GM19324 (cell line): ENCODE results near the gene AKT1S1.

Experiments
- ATAC-seq: cut with Tn5 transposase; IDR thresholded peaks from one replicate; pipeline ENCODE4 v1.9.1; 2021; ENCODE audit warnings: mild to moderate bottlenecking, moderate library complexity; ENCODE audit not compliant: unreplicated experiment, low FRiP score

AKT1S1 gene

GRCh38 chr19:49908480-49909420 is 31.6 kb upstream of the AKT1S1 start:
- ATAC-seq, result no peak

- ATAC-seq, result no peak
Measured at GRCh38 chr19:49907745-49908446, 30.7 kb upstream of the AKT1S1 start.

GRCh38 chr19:49906879-49907564 is 29.9 kb upstream of the AKT1S1 start:
- no peak for ATAC-seq

- ATAC-seq, result no peak
Measured at GRCh38 chr19:49904136-49904535, 27.0 kb upstream of the AKT1S1 start.

GRCh38 chr19:49896863-49897621 is 19.9 kb upstream of the AKT1S1 start, which contains the start of gene IL4I1:
TSS of gene IL4I1 (minus strand) at chr19:49896887. CDS start at chr19:49896160, 727 bp downstream.
- peak; percentile 35 for ATAC-seq

DNA sequence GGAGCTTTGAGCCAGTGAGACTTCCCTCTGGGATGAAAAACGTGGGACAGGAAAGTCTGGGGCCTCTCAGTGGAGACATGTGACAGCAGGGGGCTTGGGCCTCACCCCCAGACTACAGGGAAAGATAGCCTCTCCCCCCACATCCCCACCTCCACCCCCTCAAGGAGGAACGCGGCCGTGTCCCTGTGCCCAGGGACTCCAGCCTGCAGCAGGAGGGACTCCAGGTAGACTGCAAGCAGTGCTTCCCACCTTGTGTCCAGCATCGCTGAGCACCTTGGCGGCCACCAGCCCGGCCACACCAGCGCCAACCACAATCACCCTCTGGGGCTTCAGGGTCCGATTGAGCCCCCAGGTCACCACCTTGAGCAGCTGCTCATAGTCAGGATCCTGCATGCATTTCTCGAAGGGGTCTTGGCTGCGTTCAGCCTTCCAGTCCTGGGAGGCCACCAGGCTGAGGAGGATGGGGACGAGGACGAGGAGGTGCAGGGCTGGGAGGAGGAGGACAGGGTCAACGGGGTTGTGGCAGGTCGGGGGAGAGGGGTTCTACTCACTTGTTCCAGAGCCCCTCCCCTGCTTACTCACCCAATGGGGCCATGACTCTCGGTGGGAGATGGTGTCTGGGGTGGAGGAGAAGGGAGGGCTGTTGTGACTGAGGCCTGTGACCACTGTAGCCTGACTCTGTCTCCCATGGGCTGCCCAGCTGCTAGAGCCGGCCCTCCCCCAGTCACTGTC is 18.6 kb upstream of the AKT1S1 start:
- ATAC-seq, result no peak

DNA sequence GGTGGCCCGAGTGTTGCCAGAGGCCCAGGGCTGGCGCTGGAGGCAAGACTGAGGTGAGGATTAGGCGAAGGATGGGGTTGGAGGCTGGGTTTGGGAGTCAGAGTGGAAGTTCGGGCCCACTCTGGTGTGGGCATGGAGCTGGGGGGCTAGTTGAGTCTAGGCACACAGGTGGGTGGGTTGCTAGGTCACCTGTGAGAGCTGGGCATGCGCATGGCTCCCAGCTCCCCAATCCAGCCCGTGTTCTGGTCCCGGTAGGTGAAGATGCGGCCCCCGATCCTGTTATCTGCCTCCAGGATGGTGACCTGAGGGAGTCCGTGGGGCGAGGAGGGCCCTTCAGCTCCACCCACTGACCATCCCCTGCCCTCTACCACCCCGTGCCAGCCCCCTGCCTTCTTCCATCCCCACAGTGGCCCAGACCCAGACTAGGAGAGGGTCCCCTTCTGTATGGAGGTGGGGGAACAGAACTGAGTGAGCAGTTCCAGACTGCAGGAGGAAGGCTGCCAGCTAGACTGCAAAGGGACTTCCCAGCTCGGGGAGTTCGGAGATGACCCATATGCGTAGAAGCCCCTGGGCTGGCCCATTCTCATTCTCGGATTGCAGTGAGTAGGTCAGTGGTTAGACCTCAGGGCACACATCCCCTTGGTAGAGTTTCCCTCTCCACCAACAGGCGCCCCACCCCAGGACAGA is 17.9 kb upstream of the AKT1S1 start:
- ATAC-seq, result no peak

- ATAC-seq, result no peak
Measured at GRCh38 chr19:49894011-49894664, 17.0 kb upstream of the AKT1S1 start.

DNA sequence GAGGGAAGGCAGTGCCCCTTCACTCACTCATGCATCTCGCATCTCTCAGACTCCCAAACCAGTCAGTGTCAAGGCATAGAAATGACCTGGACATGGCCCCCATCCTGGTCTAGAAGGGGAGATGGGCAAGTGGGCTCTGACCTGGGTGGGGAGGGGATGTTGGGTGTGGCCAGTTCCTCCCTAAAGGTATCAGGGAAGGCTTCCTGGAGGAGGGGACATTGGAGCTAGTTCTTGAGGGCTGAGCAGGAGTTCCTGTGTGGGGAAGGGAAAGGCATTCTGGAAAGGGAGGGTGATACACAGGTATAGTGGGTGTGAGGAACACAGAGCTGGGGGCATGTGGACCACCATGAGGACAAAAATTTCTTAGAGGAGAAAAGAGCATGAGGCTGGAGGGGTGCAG is 15.6 kb upstream of the AKT1S1 start:
- ATAC-seq, result no peak

DNA sequence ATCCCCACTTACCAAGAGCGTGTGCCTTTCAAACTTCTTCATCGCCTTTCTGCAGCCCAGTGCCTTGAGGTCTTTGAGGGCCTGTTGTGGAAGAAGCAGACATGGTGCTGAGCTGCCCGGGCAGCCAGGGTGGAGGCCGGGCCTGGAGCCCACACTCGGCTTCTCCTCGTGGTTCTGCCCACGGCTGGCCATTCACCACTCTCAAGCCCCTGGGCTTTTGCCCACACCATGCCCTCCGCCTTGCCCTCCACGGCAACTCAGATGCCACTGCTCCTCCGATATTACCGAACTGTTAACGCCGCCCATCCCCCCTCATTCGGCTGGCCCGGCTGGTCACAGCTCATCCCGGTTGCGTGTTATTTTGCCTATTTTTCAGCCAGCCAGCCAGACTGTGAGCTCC is 14.2 kb upstream of the AKT1S1 start:
- no peak for ATAC-seq

DNA sequence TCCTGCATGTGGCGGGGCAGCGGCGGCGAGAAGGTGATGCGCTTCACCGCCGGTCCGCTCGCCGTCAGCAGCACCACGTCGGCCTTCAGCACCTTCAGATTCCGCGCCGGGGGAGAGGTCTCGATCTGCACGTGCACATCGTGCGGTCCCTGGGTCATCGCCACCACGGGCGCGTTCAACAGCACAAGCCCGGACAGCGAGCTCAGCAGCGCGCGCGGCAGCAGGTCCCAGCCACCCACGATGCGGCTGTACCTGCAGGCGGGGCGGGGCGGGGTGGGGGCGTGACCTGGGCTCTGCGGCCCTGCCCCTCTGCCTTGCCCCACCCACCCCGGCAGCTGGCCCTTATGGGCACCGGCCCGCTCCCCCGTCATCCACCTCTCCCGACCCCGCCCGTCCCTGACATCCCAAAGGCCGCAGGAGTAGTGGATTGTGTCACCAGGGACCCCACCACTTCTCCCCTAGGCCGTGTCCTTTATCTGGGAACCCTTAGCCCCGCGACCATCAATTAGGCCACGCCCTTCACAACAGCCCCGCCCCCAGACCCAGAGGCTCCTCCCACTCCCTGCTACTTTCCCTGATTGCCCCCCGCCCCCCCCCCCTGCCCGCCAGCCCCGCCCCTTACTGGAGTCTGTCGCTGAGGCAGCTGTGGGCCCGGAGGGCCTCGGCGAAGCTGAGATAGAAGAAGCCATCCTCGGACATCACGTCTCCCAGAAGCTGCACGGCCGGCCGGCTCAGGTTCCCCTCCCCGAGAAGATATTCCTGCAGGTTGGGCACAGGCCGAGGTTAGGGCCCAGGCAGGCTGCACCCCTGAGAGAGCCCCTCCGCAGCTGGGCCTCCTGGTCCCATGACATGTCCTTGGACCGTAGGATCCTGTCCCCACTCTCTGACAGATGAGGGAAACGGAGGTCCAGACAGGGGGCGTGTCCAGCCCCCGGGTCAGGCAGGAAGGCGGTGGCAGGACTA is 13.5 kb upstream of the AKT1S1 start:
- ATAC-seq, result no peak

DNA sequence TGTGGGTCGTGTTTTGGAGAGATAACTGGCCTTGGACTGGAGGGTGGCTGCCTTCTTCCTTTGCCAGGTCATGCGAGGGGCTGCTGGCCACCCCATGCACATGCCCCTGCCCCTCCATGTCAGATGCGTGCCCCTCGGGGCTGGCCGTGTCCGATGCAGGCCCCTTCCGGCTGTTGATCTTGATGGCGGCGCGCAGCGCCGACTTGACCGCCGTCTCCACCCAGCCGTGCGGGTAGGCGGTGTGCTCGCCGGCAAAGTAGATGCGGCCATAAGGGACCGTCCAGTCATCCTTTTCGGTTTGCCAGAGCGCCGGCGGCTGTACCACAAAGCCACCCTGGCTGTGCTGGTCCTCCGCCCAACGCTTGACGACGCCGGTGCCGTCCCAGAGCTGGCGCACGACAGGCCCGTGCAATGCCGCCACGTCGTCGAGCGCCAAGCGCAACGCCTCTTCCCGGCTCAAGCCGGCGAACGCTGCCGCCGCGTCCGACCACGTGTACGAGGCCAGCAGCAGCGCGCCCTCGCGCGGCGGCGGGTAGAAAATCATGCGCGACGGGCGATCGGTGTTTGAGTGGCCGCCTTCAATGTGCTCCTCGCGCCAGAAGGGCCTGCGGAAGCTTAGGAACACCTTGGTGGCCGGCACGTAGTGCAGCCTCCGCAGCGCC is 12.7 kb upstream of the AKT1S1 start:
- ATAC-seq, result no peak

DNA sequence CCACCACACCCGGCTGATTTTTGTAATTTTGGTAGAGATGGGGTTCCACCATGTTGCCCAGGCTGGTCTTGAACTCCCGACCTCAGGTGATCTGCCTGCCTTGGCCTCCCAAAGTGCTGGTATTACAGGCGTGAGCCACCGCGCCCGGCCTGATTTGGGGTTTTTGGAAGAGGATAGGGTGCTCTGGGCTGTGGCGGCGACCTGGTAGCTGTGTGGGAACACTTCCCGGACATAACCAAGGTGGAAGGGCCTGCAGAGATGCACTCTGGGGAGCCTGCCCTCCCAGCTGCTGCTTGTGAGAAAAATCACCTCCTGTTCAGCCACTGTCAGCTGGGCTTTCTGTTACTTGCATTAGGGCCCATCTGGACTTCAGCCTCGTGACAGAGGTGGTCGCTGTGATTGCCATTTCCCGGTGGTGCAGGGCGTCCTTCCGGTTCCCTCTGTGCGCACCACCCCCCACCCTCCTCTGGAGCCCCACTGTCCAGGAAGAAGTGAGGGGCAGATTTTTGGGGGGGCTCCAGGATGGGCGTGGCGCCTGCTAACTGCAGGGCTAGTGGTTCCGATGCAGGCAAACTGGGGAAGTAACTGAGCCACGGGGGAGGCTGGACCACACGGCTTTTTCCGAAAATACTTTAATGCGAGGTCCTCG is 12.0 kb upstream of the AKT1S1 start:
- ATAC-seq, result no peak

DNA sequence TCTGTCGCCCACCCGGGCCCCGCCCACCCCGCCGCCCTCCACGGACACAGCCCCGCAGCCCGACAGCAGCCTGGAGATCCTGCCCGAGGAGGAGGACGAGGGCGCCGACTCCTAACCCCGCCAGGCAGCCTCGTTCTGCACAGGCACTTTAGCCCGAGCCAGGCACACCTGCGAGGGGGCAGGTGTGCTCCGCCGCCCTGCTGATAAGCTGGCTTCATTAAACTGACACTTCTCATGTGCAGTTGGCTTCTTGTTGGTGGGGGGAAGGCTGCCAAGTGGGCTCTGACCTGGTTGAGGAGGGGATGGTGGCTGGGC is 11.3 kb upstream of the AKT1S1 start:
- ATAC-seq, result no peak

DNA sequence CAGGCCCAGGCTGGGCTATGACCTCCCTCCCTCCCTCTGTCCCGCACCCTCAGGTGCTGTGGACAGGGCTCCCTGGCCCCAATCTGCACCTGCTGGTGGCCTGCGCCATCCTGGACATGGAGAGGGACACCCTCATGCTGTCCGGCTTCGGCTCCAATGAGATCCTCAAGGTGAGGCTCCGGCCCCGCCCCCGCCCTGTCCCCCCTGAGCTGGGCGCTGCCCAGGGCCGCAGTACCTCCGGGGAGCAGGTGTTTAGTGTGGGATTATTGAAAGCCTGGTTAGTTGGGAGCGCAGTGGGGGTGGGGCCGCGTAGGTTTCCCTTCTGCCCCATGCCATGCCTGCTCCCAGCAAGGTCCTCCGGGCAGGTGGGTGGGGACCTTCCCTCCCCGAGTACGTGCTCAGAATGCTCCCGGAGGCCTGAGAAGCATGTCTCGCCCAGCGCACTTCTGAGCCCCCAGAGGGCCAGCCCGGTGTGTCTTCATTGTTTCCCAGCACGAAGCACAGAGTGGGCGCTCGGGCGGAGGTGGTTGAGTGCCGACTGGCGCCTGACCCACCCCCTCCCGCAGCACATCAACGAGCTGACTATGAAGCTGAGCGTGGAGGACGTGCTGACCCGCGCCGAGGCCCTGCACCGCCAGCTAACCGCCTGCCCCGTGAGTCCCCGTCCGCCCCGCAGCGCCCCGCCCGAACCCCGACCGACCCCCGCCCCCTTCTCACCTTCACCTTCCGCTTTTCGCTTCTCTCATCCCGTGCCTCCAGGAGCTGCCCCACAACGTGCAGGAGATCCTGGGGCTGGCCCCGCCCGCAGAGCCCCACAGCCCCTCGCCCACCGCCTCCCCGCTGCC is 10.7 kb upstream of the AKT1S1 start:
- no peak for ATAC-seq
